T-helper 2 cell treated with Interferon-gamma antibody and Interleukin-4, amounts not matched to agents 5 μg/mL and 100 μg/mL, for 36 hours (primary cell): ENCODE results near the gene SMO.

Experiments used
- DNase-seq: peaks from one replicate; pipeline ENCODE4 v3.0.0; 2021; ENCODE audit warnings: low spot score
- H3K27ac Mint-ChIP-seq: one replicate; pipeline ENCODE4 v1.8.0; 2021; ENCODE audit warnings: mild to moderate bottlenecking, mixed read lengths
- H3K27me3 Mint-ChIP-seq: one replicate; pipeline ENCODE4 v1.8.0; 2021; ENCODE audit warnings: low read depth, mixed read lengths
- H3K36me3 Mint-ChIP-seq: one replicate; pipeline ENCODE4 v1.8.0; 2021; ENCODE audit warnings: low read depth, mixed read lengths
- H3K4me1 Mint-ChIP-seq: one replicate; pipeline ENCODE4 v1.8.0; 2021; ENCODE audit warnings: low read depth, mixed read lengths
- H3K4me3 Mint-ChIP-seq: one replicate; pipeline ENCODE4 v1.8.0; 2022; ENCODE audit warnings: mild to moderate bottlenecking, moderate library complexity, mixed read lengths
- H3K9me3 Mint-ChIP-seq: one replicate; pipeline ENCODE4 v1.8.0; 2021; ENCODE audit warnings: mixed read lengths

SMO gene

GRCh38 chr7:129257168-129257567 lies 68.7 kb downstream of the SMO start:
- no peak overlapping the region for H3K4me3 Mint-ChIP-seq
- no peaks in the 10 kb centered on the region for H3K36me3 Mint-ChIP-seq
- H3K4me1 Mint-ChIP-seq, result peaks cover 10% of the 10 kb centered on the region
- no peaks in the 10 kb centered on the region for H3K27me3 Mint-ChIP-seq
- no peak overlapping the region for H3K27ac Mint-ChIP-seq
- DNase-seq, result no peak
- no peaks in the 10 kb centered on the region for H3K9me3 Mint-ChIP-seq

- peaks cover 21% of the 10 kb centered on the region for H3K4me1 Mint-ChIP-seq
- H3K4me3 Mint-ChIP-seq, result no peak overlapping the region
- H3K9me3 Mint-ChIP-seq, result no peaks in the 10 kb centered on the region
- no peaks in the 10 kb centered on the region for H3K27me3 Mint-ChIP-seq
- H3K36me3 Mint-ChIP-seq, result no peaks in the 10 kb centered on the region
- H3K27ac Mint-ChIP-seq, result no peak overlapping the region
- no peak for DNase-seq
Measured at GRCh38 chr7:129258649-129259389, 70.4 kb downstream of the SMO start.

- H3K36me3 Mint-ChIP-seq, result no peaks in the 10 kb centered on the region
- H3K27ac Mint-ChIP-seq, result peak overlapping the region; percentile 10
- no peaks in the 10 kb centered on the region for H3K27me3 Mint-ChIP-seq
- no peaks in the 10 kb centered on the region for H3K9me3 Mint-ChIP-seq
- H3K4me3 Mint-ChIP-seq, result no peak overlapping the region
- no peak for DNase-seq
- H3K4me1 Mint-ChIP-seq, result peaks cover 21% of the 10 kb centered on the region
Measured at GRCh38 chr7:129262324-129262723, 73.9 kb downstream of the SMO start.
